ENCODE results near the gene U2AF2.

The U2AF2 gene

GRCh38 chr19:55656988-55657747 is 2.3 kb downstream of the U2AF2 start:
- no peak for DNase-seq (ENCODE audit: low read depth, low spot score)

GRCh38 chr19:55658846-55659459 is 4.1 kb downstream of the U2AF2 start:
- no peak for DNase-seq (ENCODE audit: low read depth, low spot score)

DNA sequence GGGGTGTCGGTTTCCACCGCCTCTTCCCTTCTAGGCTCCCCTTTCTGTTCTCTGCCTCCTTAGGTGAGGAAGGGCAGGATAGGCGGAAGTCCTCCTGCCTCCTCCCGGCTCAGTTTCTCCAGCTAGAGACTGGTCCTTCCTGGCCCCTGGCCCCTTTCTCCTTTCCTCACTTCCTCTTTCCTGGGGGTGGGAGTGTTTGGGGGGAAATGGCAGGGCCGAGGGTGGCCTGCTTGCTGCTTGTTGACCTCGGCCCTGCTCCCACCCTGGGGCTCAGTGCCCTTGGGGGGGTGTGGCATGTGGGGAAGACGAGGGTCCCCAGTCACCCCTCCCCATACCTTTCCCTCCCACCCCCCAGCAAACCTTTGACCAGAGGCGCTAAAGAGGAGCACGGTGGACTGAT is 5.0 kb downstream of the U2AF2 start:
- no peak for DNase-seq (ENCODE audit: low read depth, low spot score)

- no peak for DNase-seq (ENCODE audit: low read depth, low spot score)
These were observed 5.6 kb downstream of the U2AF2 start for GRCh38 chr19:55660404-55660803.

DNA sequence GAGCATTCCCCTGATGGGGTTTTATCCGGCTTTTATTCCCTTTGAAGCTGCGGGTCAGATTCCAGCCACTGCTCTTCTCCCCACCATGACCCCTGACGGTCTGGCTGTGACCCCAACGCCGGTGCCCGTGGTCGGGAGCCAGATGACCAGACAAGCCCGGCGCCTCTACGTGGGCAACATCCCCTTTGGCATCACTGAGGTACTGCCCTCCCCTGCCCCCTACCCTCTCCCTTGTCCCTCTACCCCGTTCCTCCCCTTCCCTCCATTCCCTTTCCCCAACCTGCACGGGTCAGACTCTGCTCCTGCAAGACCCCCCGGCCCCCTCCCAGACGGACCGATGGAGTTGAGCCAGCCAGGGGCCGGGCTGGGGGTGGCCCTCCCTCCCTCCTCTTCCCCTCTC is 6.2 kb downstream of the U2AF2 start:
- DNase-seq (ENCODE audit: low read depth, low spot score), result no peak

- DNase-seq (ENCODE audit: low read depth, low spot score), result no peak
These were observed 7.0 kb downstream of the U2AF2 start for GRCh38 chr19:55661826-55662225.

DNA sequence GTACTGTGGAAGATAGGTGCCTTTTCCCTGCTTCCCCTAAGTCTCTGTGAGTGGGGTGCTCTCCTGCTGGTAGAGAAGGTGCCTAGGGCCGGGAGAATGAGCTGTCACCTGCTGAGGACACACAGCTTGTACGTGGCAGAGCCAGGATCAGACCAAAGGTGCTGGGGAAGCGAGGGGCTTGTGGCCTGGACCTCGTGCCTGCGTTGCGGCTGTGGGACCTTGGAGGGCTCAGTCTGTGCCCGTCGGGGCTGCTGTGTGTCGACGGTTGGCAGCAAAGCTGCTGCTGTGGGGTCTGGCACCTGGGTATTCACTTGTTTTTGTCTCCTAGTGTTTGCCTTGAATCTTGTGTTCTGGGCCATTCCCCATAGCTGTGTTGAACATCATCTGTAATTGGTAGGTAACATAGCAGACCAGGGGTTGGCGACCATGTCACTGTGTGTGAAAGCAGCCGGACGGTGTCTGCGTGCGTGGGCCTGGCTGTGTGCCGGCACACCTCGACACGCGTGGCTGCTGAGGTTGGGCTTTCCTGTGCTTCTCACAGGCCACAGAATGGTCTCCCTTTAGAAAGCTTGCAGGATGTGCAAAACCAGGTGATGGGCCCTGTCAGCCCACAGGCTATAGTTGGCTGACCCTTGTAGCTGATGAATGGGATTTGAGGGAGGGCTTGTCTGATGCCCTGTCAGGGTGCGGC is 9.2 kb downstream of the U2AF2 start:
- no peak for DNase-seq (ENCODE audit: low read depth, low spot score)

GRCh38 chr19:55666343-55667005 is 11.6 kb downstream of the U2AF2 start:
- no peak for DNase-seq (ENCODE audit: low read depth, low spot score)

- DNase-seq (ENCODE audit: low read depth, low spot score), result no peak
These were observed 12.2 kb downstream of the U2AF2 start for GRCh38 chr19:55667006-55667381.

DNA sequence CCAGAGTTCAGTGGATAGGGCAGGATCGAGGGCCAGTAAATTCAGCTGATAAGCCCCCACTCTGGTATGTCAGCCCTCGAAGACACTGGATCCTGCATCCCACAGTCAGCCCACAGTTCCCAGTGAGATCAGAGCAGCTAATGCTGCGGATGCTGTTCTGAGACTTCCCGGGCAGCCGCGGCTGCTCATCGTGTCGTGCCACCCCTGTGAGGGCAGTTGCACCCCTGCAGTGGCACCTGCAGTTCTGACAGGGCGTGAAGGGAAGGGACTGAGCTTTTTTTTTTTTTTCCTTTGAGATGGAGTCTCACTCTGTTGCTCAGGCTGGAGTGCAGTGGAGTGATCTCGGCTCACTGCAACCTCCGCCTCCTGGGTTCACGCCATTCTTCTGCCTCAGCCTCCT is 12.7 kb downstream of the U2AF2 start:
- no peak for DNase-seq (ENCODE audit: low read depth, low spot score)

- no peak for DNase-seq (ENCODE audit: low read depth, low spot score)
These were observed 13.1 kb downstream of the U2AF2 start for GRCh38 chr19:55667958-55668357.

DNA sequence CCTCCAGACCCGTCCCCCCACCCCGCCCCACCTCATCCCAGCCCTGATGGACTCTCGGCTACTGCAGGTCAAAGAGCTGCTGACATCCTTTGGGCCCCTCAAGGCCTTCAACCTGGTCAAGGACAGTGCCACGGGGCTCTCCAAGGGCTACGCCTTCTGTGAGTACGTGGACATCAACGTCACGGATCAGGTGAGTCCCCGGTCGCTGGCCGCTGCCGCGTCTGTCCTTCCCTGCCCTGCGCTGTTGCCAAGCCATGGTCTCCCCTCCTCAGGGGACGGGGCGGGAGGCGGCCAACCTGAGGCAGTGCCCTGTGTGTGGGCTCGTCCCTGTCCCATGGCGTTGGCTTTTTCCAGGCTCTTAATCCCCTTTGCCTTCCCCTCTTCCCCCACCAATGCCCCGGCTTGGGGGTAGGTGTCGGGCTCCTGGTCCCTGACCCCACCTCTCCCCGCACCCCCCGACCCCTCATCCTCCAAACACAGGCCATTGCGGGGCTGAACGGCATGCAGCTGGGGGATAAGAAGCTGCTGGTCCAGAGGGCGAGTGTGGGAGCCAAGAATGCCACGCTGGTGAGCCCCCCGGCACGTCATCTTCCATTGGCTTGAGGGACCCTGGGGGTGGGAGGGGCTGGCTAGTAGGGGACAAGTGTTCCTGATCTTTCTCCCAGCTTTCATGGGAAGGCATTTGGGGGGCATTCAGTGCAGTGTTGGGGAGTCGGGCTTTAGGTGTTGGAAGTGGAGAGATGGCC is 13.9 kb downstream of the U2AF2 start:
- no peak for DNase-seq (ENCODE audit: low read depth, low spot score)

- no peak for DNase-seq (ENCODE audit: low read depth, low spot score)
These were observed 14.8 kb downstream of the U2AF2 start for GRCh38 chr19:55669418-55670279.

- DNase-seq (ENCODE audit: low read depth, low spot score), result no peak
These were observed 15.6 kb downstream of the U2AF2 start for GRCh38 chr19:55670280-55671053.

DNA sequence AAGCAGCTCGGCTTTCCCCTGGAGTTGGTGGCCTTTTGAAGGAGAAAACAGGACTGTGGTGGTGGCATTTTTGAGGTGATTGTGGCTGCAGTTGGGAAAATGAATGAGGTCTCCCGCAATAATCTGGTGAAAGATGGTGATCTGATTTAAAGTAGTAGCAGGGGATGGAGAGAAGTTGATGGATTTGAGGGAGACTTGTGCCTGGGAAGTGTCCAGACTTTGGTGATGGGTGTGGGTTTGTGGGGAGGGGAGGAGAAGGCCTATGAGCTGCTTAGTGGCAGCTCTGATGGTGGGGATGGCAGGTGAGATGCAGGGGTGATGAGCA is 16.2 kb downstream of the U2AF2 start:
- no peak for DNase-seq (ENCODE audit: low read depth, low spot score)

- DNase-seq (ENCODE audit: low read depth, low spot score), result no peak
These were observed 17.6 kb downstream of the U2AF2 start for GRCh38 chr19:55672418-55672817.

DNA sequence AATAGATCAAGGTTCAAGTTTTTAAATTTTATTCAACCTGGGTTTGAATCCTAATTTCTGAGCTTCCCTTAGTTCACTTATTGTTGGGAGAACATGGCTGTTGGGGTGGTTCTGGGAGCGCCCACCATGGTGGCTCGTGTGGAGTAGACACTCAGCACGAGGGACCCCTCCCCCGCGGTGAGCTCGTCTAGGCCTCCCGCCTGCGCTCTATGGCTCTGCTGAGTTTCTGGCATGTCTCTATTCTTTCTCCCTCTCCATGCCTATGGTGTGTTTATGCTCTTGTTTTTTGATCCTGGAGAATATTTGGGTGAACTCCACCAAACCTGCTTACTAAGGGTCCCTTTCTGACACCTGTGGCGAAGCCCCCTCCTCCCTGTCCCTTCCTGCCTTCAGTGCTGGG is 18.6 kb downstream of the U2AF2 start:
- no peak for DNase-seq (ENCODE audit: low read depth, low spot score)

- no peak for DNase-seq (ENCODE audit: low read depth, low spot score)
These were observed 19.1 kb downstream of the U2AF2 start for GRCh38 chr19:55673889-55674288.

- no peak for DNase-seq (ENCODE audit: low read depth, low spot score)
These were observed 19.6 kb downstream of the U2AF2 start for GRCh38 chr19:55674459-55674840.

All from iPS DF 19.7 (cell line).